Thyroid gland (tissue), 4 donors: ENCODE results near the gene MAGI1.

Source experiments
- POLR2A ChIP-seq, 2 donors: fragments of 450-650 bp; IDR thresholded peaks; one replicate each; pipeline ENCODE4 v1.6.1; 2017; ENCODE audit warnings: antibody characterized with exemption in 2 of 2, mild to moderate bottlenecking in 2 of 2, moderate library complexity in 1 of 2
- TF ChIP-seq, protein P1 (sequence below), 6 experiments: fragments of 200-600 bp in 3 of 6; fragments of 450-650 bp in 3 of 6; sonication (generic) in 3 of 6; IDR thresholded peaks; one replicate each; pipeline ENCODE4 v1.5.1; 2016 to 2019; ENCODE audit warnings: antibody characterized with exemption in 6 of 6, mild to moderate bottlenecking in 2 of 6, inconsistent platforms in 1 of 6, moderate library complexity in 1 of 6

- no peak for TF ChIP-seq POLR2A (IDR thresholded peaks at IDR 0.05)
- TF ChIP-seq, protein P1, sequence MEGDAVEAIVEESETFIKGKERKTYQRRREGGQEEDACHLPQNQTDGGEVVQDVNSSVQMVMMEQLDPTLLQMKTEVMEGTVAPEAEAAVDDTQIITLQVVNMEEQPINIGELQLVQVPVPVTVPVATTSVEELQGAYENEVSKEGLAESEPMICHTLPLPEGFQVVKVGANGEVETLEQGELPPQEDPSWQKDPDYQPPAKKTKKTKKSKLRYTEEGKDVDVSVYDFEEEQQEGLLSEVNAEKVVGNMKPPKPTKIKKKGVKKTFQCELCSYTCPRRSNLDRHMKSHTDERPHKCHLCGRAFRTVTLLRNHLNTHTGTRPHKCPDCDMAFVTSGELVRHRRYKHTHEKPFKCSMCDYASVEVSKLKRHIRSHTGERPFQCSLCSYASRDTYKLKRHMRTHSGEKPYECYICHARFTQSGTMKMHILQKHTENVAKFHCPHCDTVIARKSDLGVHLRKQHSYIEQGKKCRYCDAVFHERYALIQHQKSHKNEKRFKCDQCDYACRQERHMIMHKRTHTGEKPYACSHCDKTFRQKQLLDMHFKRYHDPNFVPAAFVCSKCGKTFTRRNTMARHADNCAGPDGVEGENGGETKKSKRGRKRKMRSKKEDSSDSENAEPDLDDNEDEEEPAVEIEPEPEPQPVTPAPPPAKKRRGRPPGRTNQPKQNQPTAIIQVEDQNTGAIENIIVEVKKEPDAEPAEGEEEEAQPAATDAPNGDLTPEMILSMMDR (IDR thresholded peaks at IDR 0.05): no peak
Measured at GRCh38 chr3:65539616-65540015, 499.1 kb downstream of the MAGI1 start.
